T-cell (primary cell): ENCODE measurements around the gene RPS6KA2. TPM values are rescaled to one million over a fixed set of nuclear protein-coding genes. Genes with fewer than 3 reads are reported as not detected.

Experiments
- ATAC-seq, 4 experiments: fragments of 200-7000 bp in 3 of 4; fragments of 150-1000 bp in 1 of 4; cut with Tn5 transposase; replicated peaks in 1 of 4; 1 replicate in 3 of 4; 2 replicates in 1 of 4; pipeline ENCODE4 v1.10.0; 2021; ENCODE audit warnings: moderate library complexity in 3 of 4, mild to moderate bottlenecking in 2 of 4, moderate number of reproducible peaks in 1 of 4
- CTCF ChIA-PET, 2 donors: fragments of 300-600 bp; sonication (Branson Sonifier 250); formaldehyde crosslinking; loops; one replicate each; lab custom pipeline; 2022; ENCODE audit warnings: antibody characterized with exemption in 2 of 2; lab: Charles Lee
- POLR2A ChIA-PET, 2 donors: fragments of 300-600 bp; sonication (Branson Sonifier 250); formaldehyde crosslinking; loops; one replicate each; lab custom pipeline; 2022; ENCODE audit warnings: antibody characterized with exemption in 2 of 2; lab: Charles Lee
- DNase-seq, 35 experiments: peaks; one replicate each; pipeline versions ENCODE4 v3.0.0 to v3.0.0-alpha.2; 2013 to 2023
- H3K27ac ChIP-seq: one replicate; pipeline ENCODE4 v1.5.1; 2013; ENCODE audit warnings: low read length
- H3K27me3 ChIP-seq, 2 experiments: replicated peaks in 1 of 2; 1 replicate in 1 of 2; 2 replicates in 1 of 2; pipeline versions ENCODE4 v1.6.1 to v1.7.0; 2013; ENCODE audit warnings: low read length in 1 of 2, mixed read lengths in 1 of 2; ENCODE audit not compliant: control insufficient read depth in 2 of 2, insufficient read depth in 2 of 2; ENCODE audit errors: extremely low read depth in 1 of 2
- H3K36me3 ChIP-seq, 2 donors: 1 replicate in 1 of 2; 2 replicates in 1 of 2; pipeline versions ENCODE4 v1.6.1 to v1.7.0; 2013; ENCODE audit warnings: low read length in 1 of 2; ENCODE audit not compliant: control insufficient read depth in 2 of 2, insufficient read depth in 1 of 2; ENCODE audit errors: extremely low read depth in 1 of 2
- H3K4me1 ChIP-seq, 2 experiments: 1 replicate in 1 of 2; 2 replicates in 1 of 2; pipeline versions ENCODE4 v1.6.1 to v1.7.0; 2013; ENCODE audit warnings: low read length in 2 of 2, mixed read lengths in 1 of 2; ENCODE audit not compliant: insufficient read depth in 2 of 2, control insufficient read depth in 1 of 2; ENCODE audit errors: extremely low read depth in 1 of 2
- H3K4me3 ChIP-seq, 2 donors: 1 replicate in 1 of 2; 2 replicates in 1 of 2; pipeline versions ENCODE4 v1.5.1 to v1.7.0; 2013; ENCODE audit warnings: mild to moderate bottlenecking in 2 of 2, low read length in 1 of 2, moderate library complexity in 1 of 2; ENCODE audit not compliant: control insufficient read depth in 1 of 2; ENCODE audit errors: extremely low read depth in 1 of 2
- H3K9me3 ChIP-seq: 2 replicates; pipeline ENCODE4 v1.7.0; 2013
- H3K27ac Mint-ChIP-seq, 2 donors: one replicate each; pipeline ENCODE4 v1.8.0; 2020 to 2021; ENCODE audit warnings: mild to moderate bottlenecking in 2 of 2, mixed read lengths in 2 of 2
- H3K27me3 Mint-ChIP-seq, 2 donors: one replicate each; pipeline ENCODE4 v1.8.0; 2021 to 2022; ENCODE audit warnings: mixed read lengths in 2 of 2
- H3K36me3 Mint-ChIP-seq: one replicate; pipeline ENCODE4 v1.8.0; 2021; ENCODE audit warnings: mixed read lengths
- H3K4me1 Mint-ChIP-seq, 3 donors: one replicate each; pipeline ENCODE4 v1.8.0; 2020 to 2022; ENCODE audit warnings: mixed read lengths in 3 of 3, mild to moderate bottlenecking in 1 of 3
- H3K4me3 Mint-ChIP-seq, 3 donors: one replicate each; pipeline ENCODE4 v1.8.0; 2020 to 2022; ENCODE audit warnings: mild to moderate bottlenecking in 3 of 3, mixed read lengths in 3 of 3, moderate library complexity in 3 of 3
- H3K9me3 Mint-ChIP-seq, 3 donors: one replicate each; pipeline ENCODE4 v1.8.0; 2020 to 2022; ENCODE audit warnings: mixed read lengths in 3 of 3
- WGBS: methylation state at CpG from one replicate; pipeline ENCODE4 v1.1.5; 2013; ENCODE audit warnings: missing lambda C conversion rate; ENCODE audit not compliant: insufficient coverage; 5-methylcytosine and 5-hydroxymethylcytosine counted together
- total RNA-seq, 35 experiments: library from RNA in 6 of 35; stranded (reverse) in 6 of 35; fragments of 120-200 nt in 1 of 35; gene quantifications; one replicate each; pipeline versions ENCODE4 v1.2.1 to v1.2.4 and lab custom pipeline; 2013 to 2026

The RPS6KA2 gene
- total RNA-seq, 5 donors from 2014 or later (not counting 1 experiment from before 2014, with no cell fraction given), result 4.1 to 21.5 (median 12.4) TPM

DNA sequence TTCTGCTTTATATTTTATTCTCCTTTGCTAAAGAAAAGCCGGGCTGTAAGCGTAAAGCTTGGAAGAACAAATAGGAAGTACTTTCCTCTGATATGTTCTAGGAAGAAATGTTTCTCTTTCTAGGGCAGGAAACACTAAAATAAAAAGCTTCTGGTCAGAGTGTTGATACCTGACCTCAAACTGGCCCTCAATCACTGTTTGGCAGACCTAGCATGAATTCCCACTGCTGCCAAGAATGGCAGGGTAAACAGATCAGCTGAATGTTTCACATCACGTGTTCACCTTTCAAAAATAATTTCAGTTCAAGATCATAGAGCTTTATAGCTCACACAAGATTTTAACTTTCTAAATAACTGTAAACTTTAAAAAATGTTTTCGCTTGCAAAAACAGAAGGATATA lies 247.3 kb downstream of the RPS6KA2 start:
- Histone ChIP-seq H3K27me3 (no peaks in the 10 kb centered on the region), H3K4me3 (no peak overlapping the region), H3K27ac (no peak overlapping the region), H3K4me1 (peaks cover 11 to 14% of the 10 kb centered on the region in 2 experiments), H3K36me3 (no peaks in the 10 kb centered on the region), H3K9me3 (no peaks in the 10 kb centered on the region)
- H3K27me3 Mint-ChIP-seq, result no peaks in the 10 kb centered on the region
- H3K27ac Mint-ChIP-seq, result no peak overlapping the region
- ChIA-PET CTCF (interaction anchor here (0.6 to 2.5 kb wide), 5 partner anchors 20 to 67 kb away, joined by 5 to 19 read pairs (median 11); no protein-coding TSS in a partner anchor), POLR2A (interaction anchor here in 1 of 2 donors (0.6 kb wide), 1 partner anchor 159 kb away, joined by 3 read pairs; no protein-coding TSS in a partner anchor)
- no CpG with 5 or more reads among the region's 4 CpGs for WGBS
- ATAC-seq, result no peak
- peaks cover 10 to 18% (median 15%) of the 10 kb centered on the region in 3 donors for H3K4me1 Mint-ChIP-seq
- no peak overlapping the region for H3K4me3 Mint-ChIP-seq
- H3K9me3 Mint-ChIP-seq, result no peaks in the 10 kb centered on the region
- peaks cover 5% of the 10 kb centered on the region for H3K36me3 Mint-ChIP-seq
- DNase-seq, result no peak

- H3K27me3 ChIP-seq, result no peaks in the 10 kb centered on the region
- H3K27ac ChIP-seq, result no peak overlapping the region
- no peaks in the 10 kb centered on the region for H3K27me3 Mint-ChIP-seq
- CTCF ChIA-PET, result interaction anchor here (0.9 to 2.4 kb wide), 3 partner anchors 20 to 66 kb away, joined by 3 to 13 read pairs (median 6); no protein-coding TSS in a partner anchor
- no peak overlapping the region for H3K27ac Mint-ChIP-seq
- H3K36me3 ChIP-seq, result no peaks in the 10 kb centered on the region
- H3K4me3 Mint-ChIP-seq, result no peak overlapping the region
- no peaks in the 10 kb centered on the region for H3K9me3 ChIP-seq
- peaks cover 11 to 12% of the 10 kb centered on the region in 2 experiments for H3K4me1 ChIP-seq
- H3K36me3 Mint-ChIP-seq, result peaks cover 5% of the 10 kb centered on the region
- POLR2A ChIA-PET, result interaction anchor here in 1 of 2 donors (0.6 kb wide), 1 partner anchor 128 kb away, joined by 3 read pairs; no protein-coding TSS in a partner anchor
- DNase-seq, result no peak
- no peaks in the 10 kb centered on the region for H3K9me3 Mint-ChIP-seq
- no CpG with 5 or more reads among the region's 1 CpG for WGBS
- no peak overlapping the region for H3K4me3 ChIP-seq
- H3K4me1 Mint-ChIP-seq, result peaks cover 10 to 16% (median 13%) of the 10 kb centered on the region in 3 donors
- ATAC-seq, result no peak
Observed at GRCh38 chr6:166379103-166379586, 247.9 kb downstream of the RPS6KA2 start.

DNA sequence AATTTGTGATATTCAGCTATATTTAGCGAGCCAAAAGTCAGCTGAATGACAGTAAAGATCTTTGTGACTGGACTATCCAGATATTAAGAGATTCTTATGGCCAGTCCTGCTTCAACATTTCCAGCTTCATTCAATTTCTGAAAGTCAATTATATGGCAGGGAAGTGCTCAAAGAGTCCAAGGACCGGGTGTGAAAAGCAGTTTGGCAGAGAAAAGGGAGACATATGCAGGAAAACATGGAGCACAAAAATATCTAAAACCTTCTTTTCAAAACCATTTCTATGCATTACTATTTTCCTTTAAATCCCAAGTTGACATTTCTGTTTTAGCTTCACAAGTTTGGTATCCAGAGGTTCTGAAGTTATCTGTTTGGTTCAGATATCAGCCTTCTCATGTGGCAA lies 249.3 kb downstream of the RPS6KA2 start:
- Histone ChIP-seq H3K27me3 (no peaks in the 10 kb centered on the region), H3K4me3 (no peak overlapping the region), H3K36me3 (no peaks in the 10 kb centered on the region), H3K27ac (no peak overlapping the region), H3K9me3 (no peaks in the 10 kb centered on the region), H3K4me1 (peaks cover 6 to 8% of the 10 kb centered on the region in 2 experiments)
- no peak overlapping the region for H3K4me3 Mint-ChIP-seq
- ChIA-PET CTCF (interaction anchor here in 1 of 2 donors (0.6 kb wide), 2 partner anchors 60 to 84 kb away, joined by 3 read pairs; no protein-coding TSS in a partner anchor), POLR2A (interaction anchor here in 1 of 2 donors (0.7 kb wide), 1 partner anchor 1547 kb away, joined by 5 read pairs; no protein-coding TSS in a partner anchor)
- DNase-seq (no peak), ATAC-seq (no peak)
- no peaks in the 10 kb centered on the region for H3K9me3 Mint-ChIP-seq
- H3K36me3 Mint-ChIP-seq, result peaks cover 5% of the 10 kb centered on the region
- no peaks in the 10 kb centered on the region for H3K27me3 Mint-ChIP-seq
- H3K4me1 Mint-ChIP-seq, result peaks cover 9 to 11% (median 10%) of the 10 kb centered on the region in 3 donors
- WGBS, result 0% methylated on average over 1 of the region's 2 CpGs
- no peak overlapping the region for H3K27ac Mint-ChIP-seq

GRCh38 chr6:166375013-166375412 lies 252.0 kb downstream of the RPS6KA2 start:
- H3K4me1 ChIP-seq, result no peaks in the 10 kb centered on the region
- DNase-seq, result no peak

GRCh38 chr6:166370489-166370888 lies 256.6 kb downstream of the RPS6KA2 start:
- no peak overlapping the region for H3K27ac ChIP-seq
- ATAC-seq, result no peak
- H3K4me1 ChIP-seq, result no peaks in the 10 kb centered on the region
- peaks cover 0 to 3% of the 10 kb centered on the region in 2 donors for H3K36me3 ChIP-seq
- POLR2A ChIA-PET, result no interaction called here
- Mint-ChIP-seq H3K27me3 (no peaks in the 10 kb centered on the region), H3K36me3 (peaks cover 20% of the 10 kb centered on the region), H3K27ac (no peak overlapping the region), H3K4me1 (no peaks in the 10 kb centered on the region), H3K9me3 (no peaks in the 10 kb centered on the region), H3K4me3 (no peak overlapping the region)
- H3K9me3 ChIP-seq, result no peaks in the 10 kb centered on the region
- CTCF ChIA-PET, result no interaction called here
- no peaks in the 10 kb centered on the region for H3K27me3 ChIP-seq
- no peak overlapping the region for H3K4me3 ChIP-seq
- no CpG with 5 or more reads among the region's 3 CpGs for WGBS
- DNase-seq, result no peak

More at GRCh38 chr6:166375013-166375412, 252.0 kb downstream of the RPS6KA2 start:
- no peak for ATAC-seq
- POLR2A ChIA-PET, result interaction anchor here in 1 of 2 donors (0.7 kb wide), 1 partner anchor 16 kb away, joined by 3 read pairs; no protein-coding TSS in a partner anchor
- no CpG with 5 or more reads among the region's 1 CpG for WGBS
- H3K4me3 Mint-ChIP-seq, result no peak overlapping the region
- H3K36me3 Mint-ChIP-seq, result peaks cover 5% of the 10 kb centered on the region
- H3K27me3 ChIP-seq, result no peaks in the 10 kb centered on the region
- no peaks in the 10 kb centered on the region for H3K9me3 ChIP-seq
- no peaks in the 10 kb centered on the region for H3K9me3 Mint-ChIP-seq
- no peaks in the 10 kb centered on the region for H3K36me3 ChIP-seq
- H3K4me1 Mint-ChIP-seq, result peaks cover 0 to 1% (median 0%) of the 10 kb centered on the region in 3 donors
- CTCF ChIA-PET, result interaction anchor here (0.6 to 0.7 kb wide), 2 partner anchors 56 to 62 kb away, joined by 4 read pairs; no protein-coding TSS in a partner anchor
- H3K27ac Mint-ChIP-seq, result no peak overlapping the region
- no peaks in the 10 kb centered on the region for H3K27me3 Mint-ChIP-seq
- H3K4me3 ChIP-seq, result no peak overlapping the region
- no peak overlapping the region for H3K27ac ChIP-seq

DNA sequence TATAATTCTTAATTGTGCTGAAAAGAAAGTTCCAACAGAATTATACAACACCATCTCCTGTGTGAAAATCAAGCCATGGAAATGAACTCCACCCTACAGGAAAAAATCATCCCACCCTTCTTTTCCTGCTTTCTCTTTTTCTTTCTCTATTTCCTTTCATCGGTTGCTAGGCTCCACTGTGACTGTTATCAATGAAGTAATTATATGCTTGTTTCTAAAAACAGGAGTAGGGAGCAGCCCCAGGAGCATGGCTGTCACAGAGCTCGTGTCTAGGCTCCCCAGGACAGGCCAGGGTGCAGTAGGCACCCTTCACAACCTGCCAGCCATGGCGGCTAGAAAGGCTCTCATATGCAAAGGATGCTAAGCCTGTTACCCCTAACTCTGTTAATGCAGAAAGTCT lies 257.3 kb downstream of the RPS6KA2 start:
- H3K36me3 Mint-ChIP-seq, result peaks cover 21% of the 10 kb centered on the region
- H3K9me3 Mint-ChIP-seq, result no peaks in the 10 kb centered on the region
- DNase-seq, result no peak
- 86% methylated on average over 1 of the region's 3 CpGs for WGBS
- Histone ChIP-seq H3K36me3 (peaks cover 0 to 5% of the 10 kb centered on the region in 2 donors), H3K4me3 (no peak overlapping the region), H3K4me1 (no peaks in the 10 kb centered on the region), H3K27ac (no peak overlapping the region), H3K9me3 (no peaks in the 10 kb centered on the region), H3K27me3 (no peaks in the 10 kb centered on the region)
- H3K4me3 Mint-ChIP-seq, result no peak overlapping the region
- no peaks in the 10 kb centered on the region for H3K27me3 Mint-ChIP-seq
- H3K4me1 Mint-ChIP-seq, result no peaks in the 10 kb centered on the region
- ChIA-PET POLR2A (no interaction called here), CTCF (no interaction called here)
- no peak overlapping the region for H3K27ac Mint-ChIP-seq
- no peak for ATAC-seq
